ENCODE measurements around the gene PINK1.

GRCh38 chr1:20696397-20697333 lies 63.4 kb downstream of the PINK1 start:
- TF ChIP-seq CTCF (IDR thresholded peaks at IDR 0.05; ENCODE audit: low read depth, low read length, poor library complexity, severe bottlenecking) (peak; percentile 92), EZH2phosphoT487 (IDR thresholded peaks at IDR 0.05; ENCODE audit: borderline replicate concordance, low read length) (no peak)

Measured in DOHH2 (cell line).